ENCODE data around the gene RAB3C.

RAB3C gene

DNA sequence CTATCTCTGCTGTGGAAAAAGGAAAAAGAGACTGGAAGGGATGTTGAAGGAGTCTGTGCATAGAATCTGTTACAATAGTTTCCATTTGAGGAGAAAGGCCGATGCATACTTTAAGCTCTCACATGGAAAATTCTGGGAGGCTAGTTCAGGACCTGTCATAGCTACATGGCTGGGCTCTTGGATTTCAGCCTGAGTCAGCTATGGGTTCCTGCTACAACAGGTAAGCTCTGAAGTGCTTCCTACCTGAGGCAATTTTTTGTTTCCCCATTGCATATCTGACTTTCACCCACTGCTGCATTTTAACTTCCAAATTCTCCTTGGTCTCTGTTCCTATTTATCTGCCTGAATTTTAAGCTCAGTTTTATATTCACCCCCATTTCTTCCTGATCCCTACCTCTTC, 310.7 kb downstream of the RAB3C start:
- Histone ChIP-seq H3K36me3 (no peaks in the 10 kb centered on the region), H3K27ac (no peak overlapping the region), H3K9me3 (no peaks in the 10 kb centered on the region), H3K4me1 (ENCODE audit: control insufficient read depth in 1 of 2, insufficient read depth in 1 of 2, low read depth in 1 of 2, low read length in 1 of 2) (no peaks in the 10 kb centered on the region), H3K27me3 (peaks cover 4% of the 10 kb centered on the region), H3K4me3 (ENCODE audit: low read depth in 1 of 2, low read length in 1 of 2) (no peak overlapping the region)
- TF ChIP-seq, protein P1, sequence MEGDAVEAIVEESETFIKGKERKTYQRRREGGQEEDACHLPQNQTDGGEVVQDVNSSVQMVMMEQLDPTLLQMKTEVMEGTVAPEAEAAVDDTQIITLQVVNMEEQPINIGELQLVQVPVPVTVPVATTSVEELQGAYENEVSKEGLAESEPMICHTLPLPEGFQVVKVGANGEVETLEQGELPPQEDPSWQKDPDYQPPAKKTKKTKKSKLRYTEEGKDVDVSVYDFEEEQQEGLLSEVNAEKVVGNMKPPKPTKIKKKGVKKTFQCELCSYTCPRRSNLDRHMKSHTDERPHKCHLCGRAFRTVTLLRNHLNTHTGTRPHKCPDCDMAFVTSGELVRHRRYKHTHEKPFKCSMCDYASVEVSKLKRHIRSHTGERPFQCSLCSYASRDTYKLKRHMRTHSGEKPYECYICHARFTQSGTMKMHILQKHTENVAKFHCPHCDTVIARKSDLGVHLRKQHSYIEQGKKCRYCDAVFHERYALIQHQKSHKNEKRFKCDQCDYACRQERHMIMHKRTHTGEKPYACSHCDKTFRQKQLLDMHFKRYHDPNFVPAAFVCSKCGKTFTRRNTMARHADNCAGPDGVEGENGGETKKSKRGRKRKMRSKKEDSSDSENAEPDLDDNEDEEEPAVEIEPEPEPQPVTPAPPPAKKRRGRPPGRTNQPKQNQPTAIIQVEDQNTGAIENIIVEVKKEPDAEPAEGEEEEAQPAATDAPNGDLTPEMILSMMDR (IDR thresholded peaks at IDR 0.05): no peak

DNA sequence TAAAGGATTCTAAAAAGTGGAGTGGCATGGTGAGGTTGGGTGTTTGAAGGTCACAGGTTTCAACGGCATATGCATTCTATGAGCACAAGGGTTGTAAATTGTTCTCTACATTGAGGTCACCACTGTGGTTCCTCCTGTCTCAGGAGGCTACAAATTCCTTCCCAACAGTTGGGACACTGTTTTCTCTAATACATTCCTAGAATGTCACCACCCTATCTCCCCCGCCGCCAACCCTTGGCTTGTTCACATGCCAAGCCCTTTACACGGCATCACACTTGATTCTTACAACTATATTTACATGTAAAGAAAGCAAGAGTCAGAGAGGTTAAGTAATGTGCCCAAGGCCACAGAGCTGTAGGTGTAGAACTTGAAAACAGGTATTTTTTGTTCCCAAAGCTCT, 315.1 kb downstream of the RAB3C start:
- no peaks in the 10 kb centered on the region for H3K4me1 ChIP-seq (ENCODE audit: control insufficient read depth in 1 of 2, insufficient read depth in 1 of 2, low read depth in 1 of 2, low read length in 1 of 2)
- no peak overlapping the region for H3K27ac ChIP-seq
- TF ChIP-seq, protein P1 (IDR thresholded peaks at IDR 0.05): no peak
- no peaks in the 10 kb centered on the region for H3K36me3 ChIP-seq
- H3K27me3 ChIP-seq: no peaks in the 10 kb centered on the region
- no peak overlapping the region for H3K4me3 ChIP-seq (ENCODE audit: low read depth in 1 of 2, low read length in 1 of 2)
- H3K9me3 ChIP-seq: no peaks in the 10 kb centered on the region

DNA sequence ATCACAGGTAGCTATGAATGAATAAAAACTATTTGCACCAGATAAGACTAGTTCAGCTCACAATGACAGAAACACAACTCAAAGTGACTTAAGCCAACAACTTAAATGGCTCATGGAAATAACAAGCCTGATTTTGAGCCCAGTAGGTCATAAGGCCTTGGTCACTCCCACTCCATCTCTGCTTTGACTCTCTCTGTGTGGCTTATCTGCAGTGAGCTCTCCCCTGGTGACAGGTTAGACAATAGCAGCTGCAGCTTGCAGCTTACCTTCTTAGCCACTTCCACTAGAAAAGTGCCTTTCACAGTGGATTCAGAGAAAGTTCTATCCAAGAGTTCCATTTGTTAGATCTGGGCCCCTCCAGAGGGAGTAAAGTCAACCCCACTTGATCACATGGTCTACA, 315.7 kb downstream of the RAB3C start:
- Histone ChIP-seq H3K9me3 (no peaks in the 10 kb centered on the region), H3K36me3 (no peaks in the 10 kb centered on the region), H3K4me1 (ENCODE audit: control insufficient read depth in 1 of 2, insufficient read depth in 1 of 2, low read depth in 1 of 2, low read length in 1 of 2) (no peaks in the 10 kb centered on the region), H3K4me3 (ENCODE audit: low read depth in 1 of 2, low read length in 1 of 2) (no peak overlapping the region), H3K27ac (no peak overlapping the region), H3K27me3 (no peaks in the 10 kb centered on the region)
- TF ChIP-seq, protein P1 (IDR thresholded peaks at IDR 0.05): no peak

DNA sequence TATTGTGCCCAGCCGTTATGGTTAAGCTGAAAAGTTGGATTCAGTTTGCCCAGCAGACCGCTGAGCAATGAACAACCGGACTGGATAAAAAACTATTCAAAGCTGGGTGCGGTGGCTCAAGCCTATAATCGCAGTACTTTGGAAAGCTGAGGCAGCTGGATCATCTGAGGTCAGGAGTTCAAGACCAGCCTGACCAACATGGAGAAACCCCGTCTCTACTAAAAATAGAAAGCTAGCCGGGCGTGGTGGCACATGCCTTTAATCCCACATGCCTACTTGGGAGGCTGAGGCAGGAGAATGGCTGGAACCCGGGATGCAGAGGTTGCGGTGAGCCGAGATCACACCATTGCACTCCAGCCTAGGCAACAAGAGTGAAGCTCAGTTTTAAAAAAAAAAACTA, 318.4 kb downstream of the RAB3C start:
- TF ChIP-seq, protein P1 (IDR thresholded peaks at IDR 0.05): no peak
- H3K9me3 ChIP-seq: no peaks in the 10 kb centered on the region
- H3K4me3 ChIP-seq (ENCODE audit: low read depth in 1 of 2, low read length in 1 of 2): no peak overlapping the region
- H3K27ac ChIP-seq: no peak overlapping the region
- H3K27me3 ChIP-seq: no peaks in the 10 kb centered on the region
- H3K36me3 ChIP-seq: no peaks in the 10 kb centered on the region
- no peaks in the 10 kb centered on the region for H3K4me1 ChIP-seq (ENCODE audit: control insufficient read depth in 1 of 2, insufficient read depth in 1 of 2, low read depth in 1 of 2, low read length in 1 of 2)

DNA sequence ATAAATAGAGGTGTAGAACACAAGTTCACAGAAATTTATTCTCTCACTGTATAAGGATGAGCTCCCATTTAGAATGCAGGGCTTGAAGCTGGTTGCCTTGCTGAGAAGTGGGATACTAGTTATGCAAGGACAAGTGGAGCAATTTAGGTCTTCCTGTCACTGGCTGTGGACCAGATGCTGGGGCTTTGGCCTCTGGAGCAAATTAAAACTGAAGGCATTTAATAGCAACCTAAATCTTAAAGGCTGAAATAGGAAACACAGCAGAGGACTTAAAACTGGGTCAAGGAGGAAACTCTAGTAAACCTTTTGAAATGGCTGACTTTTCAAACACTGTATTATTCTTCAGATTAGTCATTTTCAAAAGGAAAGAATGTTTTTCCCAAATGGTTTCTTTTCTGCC, 319.4 kb downstream of the RAB3C start:
- Histone ChIP-seq H3K4me1 (ENCODE audit: control insufficient read depth in 1 of 2, insufficient read depth in 1 of 2, low read depth in 1 of 2, low read length in 1 of 2) (no peaks in the 10 kb centered on the region), H3K4me3 (ENCODE audit: low read depth in 1 of 2, low read length in 1 of 2) (no peak overlapping the region), H3K9me3 (no peaks in the 10 kb centered on the region), H3K27ac (no peak overlapping the region), H3K27me3 (no peaks in the 10 kb centered on the region), H3K36me3 (no peaks in the 10 kb centered on the region)
- TF ChIP-seq, protein P1 (IDR thresholded peaks at IDR 0.05): no peak

DNA sequence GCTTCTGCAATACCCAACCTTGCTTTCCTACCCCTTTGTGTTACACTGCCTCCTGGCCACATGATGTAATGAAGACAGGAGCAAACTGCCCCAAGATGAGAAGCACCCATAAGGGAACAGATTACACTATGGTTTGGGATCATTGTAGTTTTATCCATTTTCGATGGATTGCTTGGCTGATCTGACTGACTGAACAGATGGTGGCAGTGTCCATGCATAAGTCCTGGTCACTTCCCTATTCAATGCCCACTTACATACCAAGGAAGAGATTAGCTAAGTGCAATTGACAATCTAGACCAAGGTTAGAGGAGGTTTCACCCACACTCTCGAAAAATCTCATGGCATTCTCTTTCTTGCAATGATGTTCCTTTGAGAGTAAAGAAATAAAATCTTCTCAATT, 319.9 kb downstream of the RAB3C start:
- Histone ChIP-seq H3K4me3 (ENCODE audit: low read depth in 1 of 2, low read length in 1 of 2) (no peak overlapping the region), H3K27ac (no peak overlapping the region), H3K4me1 (ENCODE audit: control insufficient read depth in 1 of 2, insufficient read depth in 1 of 2, low read depth in 1 of 2, low read length in 1 of 2) (no peaks in the 10 kb centered on the region), H3K36me3 (no peaks in the 10 kb centered on the region), H3K9me3 (no peaks in the 10 kb centered on the region), H3K27me3 (no peaks in the 10 kb centered on the region)
- TF ChIP-seq, protein P1 (IDR thresholded peaks at IDR 0.05): no peak
